RWPE2 (cell line): Measurements from ENCODE around the gene MAP4K3.

ENCODE experiments used
- ATAC-seq: fragments of 200-7000 bp; cut with Tn5 transposase; 3 replicates; pipeline ENCODE4 v1.9.1; 2021; ENCODE audit warnings: low read depth
- DNase-seq: peaks from one replicate; pipeline ENCODE4 v3.0.0-alpha.2; 2020; ENCODE audit warnings: low spot score
- H3K27ac ChIP-seq: fragments of 450-650 bp; 2 replicates; pipeline ENCODE4 v1.5.1; 2017; ENCODE audit warnings: mild to moderate bottlenecking; ENCODE audit not compliant: poor library complexity, severe bottlenecking
- H3K27me3 ChIP-seq: fragments of 250-450 bp; sonication (Bioruptor Pico); 2 replicates; pipeline ENCODE4 v1.5.1; 2021; ENCODE audit warnings: mild to moderate bottlenecking, moderate library complexity; ENCODE audit not compliant: insufficient read depth, poor library complexity, severe bottlenecking
- H3K36me3 ChIP-seq: fragments of 250-450 bp; sonication (Bioruptor Pico); 2 replicates; pipeline ENCODE4 v1.5.1; 2020; ENCODE audit warnings: low read depth, mild to moderate bottlenecking, moderate library complexity
- H3K4me1 ChIP-seq: fragments of 250-450 bp; sonication (Bioruptor Pico); 2 replicates; pipeline ENCODE4 v1.5.1; 2021; ENCODE audit warnings: mild to moderate bottlenecking, moderate library complexity; ENCODE audit not compliant: insufficient read depth, poor library complexity, severe bottlenecking
- H3K4me3 ChIP-seq: fragments of 250-450 bp; sonication (Bioruptor Pico); 2 replicates; pipeline ENCODE4 v1.5.1; 2021; ENCODE audit warnings: mild to moderate bottlenecking, moderate library complexity; ENCODE audit not compliant: severe bottlenecking
- H3K9me3 ChIP-seq: fragments of 250-450 bp; sonication (Bioruptor Pico); 2 replicates; pipeline ENCODE4 v1.5.1; 2021; ENCODE audit warnings: mild to moderate bottlenecking, moderate library complexity; ENCODE audit not compliant: severe bottlenecking
- TF ChIP-seq, protein P1 (sequence below): fragments of 450-650 bp; IDR thresholded peaks from one replicate; pipeline ENCODE4 v1.5.1; 2017; ENCODE audit warnings: mild to moderate bottlenecking, moderate library complexity; ENCODE audit not compliant: poor library complexity, severe bottlenecking

The MAP4K3 gene

DNA sequence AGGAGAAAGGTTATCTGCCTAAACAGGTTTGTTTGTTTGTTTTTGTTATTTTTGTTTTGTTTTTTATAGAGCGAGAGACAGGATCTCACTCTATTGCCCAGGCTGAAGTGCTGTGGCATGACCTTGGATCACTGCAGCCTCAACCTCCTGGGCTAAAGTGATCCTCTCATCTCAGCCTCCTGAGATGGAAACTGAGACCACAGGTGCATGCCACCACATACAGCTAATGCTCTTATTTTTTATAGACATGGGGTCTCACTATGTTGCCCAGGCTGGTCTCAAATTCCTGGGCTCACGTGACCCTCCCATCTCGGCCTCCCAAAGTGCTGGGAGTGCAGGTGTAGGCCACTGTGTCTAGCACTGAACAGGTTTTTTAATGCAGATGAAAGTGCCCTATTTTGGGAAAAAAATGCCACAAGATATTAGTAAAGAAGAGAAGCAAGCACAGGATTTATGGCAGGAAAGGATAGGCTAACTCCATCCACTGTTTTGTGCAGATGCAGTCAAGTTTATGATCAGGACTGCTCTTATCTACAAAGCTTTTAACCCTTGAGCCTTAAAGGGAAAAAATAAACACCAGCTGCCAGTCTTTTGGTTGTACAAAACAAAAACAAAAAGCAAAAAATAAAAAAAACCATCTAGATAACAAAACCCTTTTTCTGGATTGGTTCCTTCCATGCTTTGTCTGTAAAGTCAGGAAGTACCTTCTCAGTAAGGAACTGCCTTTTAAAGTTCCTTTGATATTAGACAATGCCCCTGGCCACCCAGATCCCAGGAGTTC lies 29.4 kb downstream of the MAP4K3 start:
- peaks cover 42% of the 10 kb centered on the region for H3K4me1 ChIP-seq
- TF ChIP-seq, protein P1, sequence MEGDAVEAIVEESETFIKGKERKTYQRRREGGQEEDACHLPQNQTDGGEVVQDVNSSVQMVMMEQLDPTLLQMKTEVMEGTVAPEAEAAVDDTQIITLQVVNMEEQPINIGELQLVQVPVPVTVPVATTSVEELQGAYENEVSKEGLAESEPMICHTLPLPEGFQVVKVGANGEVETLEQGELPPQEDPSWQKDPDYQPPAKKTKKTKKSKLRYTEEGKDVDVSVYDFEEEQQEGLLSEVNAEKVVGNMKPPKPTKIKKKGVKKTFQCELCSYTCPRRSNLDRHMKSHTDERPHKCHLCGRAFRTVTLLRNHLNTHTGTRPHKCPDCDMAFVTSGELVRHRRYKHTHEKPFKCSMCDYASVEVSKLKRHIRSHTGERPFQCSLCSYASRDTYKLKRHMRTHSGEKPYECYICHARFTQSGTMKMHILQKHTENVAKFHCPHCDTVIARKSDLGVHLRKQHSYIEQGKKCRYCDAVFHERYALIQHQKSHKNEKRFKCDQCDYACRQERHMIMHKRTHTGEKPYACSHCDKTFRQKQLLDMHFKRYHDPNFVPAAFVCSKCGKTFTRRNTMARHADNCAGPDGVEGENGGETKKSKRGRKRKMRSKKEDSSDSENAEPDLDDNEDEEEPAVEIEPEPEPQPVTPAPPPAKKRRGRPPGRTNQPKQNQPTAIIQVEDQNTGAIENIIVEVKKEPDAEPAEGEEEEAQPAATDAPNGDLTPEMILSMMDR = no peak
- no peak overlapping the region for H3K4me3 ChIP-seq
- no peaks in the 10 kb centered on the region for H3K36me3 ChIP-seq
- no peaks in the 10 kb centered on the region for H3K9me3 ChIP-seq
- ATAC-seq (no peak), DNase-seq (no peak)
- no peaks in the 10 kb centered on the region for H3K27me3 ChIP-seq
- H3K27ac ChIP-seq = no peak overlapping the region

DNA sequence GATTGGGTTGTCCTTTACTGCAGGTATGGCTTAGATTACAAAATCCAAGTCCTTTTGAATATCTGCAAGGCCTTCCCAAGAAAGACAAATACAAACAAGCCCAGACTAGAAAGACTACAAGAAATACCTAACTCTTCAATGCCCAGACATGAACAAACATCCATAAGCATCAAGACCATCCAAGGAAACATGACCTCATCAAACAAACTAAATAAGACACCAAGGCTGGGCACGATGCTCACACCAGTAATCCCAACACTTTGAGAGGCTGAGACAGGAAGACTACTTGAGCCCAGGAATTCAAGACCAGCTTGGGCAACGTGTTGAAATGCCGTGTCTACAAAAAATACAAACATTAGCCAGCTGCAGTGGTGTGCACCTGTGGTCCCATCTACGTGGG lies 31.7 kb downstream of the MAP4K3 start:
- H3K27ac ChIP-seq = peak overlapping the region; percentile 51
- TF ChIP-seq, protein P1 = no peak
- peaks cover 23% of the 10 kb centered on the region for H3K4me1 ChIP-seq
- DNase-seq = no peak
- H3K4me3 ChIP-seq = no peak overlapping the region
- no peaks in the 10 kb centered on the region for H3K27me3 ChIP-seq
- ATAC-seq = peak; percentile 88
- no peaks in the 10 kb centered on the region for H3K9me3 ChIP-seq
- no peaks in the 10 kb centered on the region for H3K36me3 ChIP-seq

DNA sequence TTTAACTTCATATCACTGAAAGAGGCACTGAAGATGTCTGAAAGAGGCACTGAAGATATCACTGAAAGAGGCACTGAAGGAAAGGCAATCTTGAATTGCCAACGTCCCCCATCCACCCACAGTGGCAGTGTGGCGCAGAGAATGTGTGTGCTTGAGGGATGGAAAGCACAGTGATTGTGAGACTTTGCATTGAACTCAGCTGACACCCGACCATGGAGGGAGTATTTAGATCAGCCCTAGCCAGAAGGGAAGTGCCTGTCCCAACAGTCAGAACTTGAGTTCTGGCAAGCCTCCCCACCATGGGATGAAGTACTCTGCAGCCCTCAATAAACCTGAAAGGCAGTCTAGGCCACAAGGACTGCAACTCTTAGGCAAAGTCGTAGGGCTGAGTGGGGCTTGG lies 33.8 kb downstream of the MAP4K3 start:
- Histone ChIP-seq H3K9me3 (no peaks in the 10 kb centered on the region), H3K4me1 (peaks cover 17% of the 10 kb centered on the region), H3K36me3 (no peaks in the 10 kb centered on the region), H3K27ac (no peak overlapping the region), H3K27me3 (no peaks in the 10 kb centered on the region), H3K4me3 (no peak overlapping the region)
- DNase-seq (no peak), ATAC-seq (no peak)
- TF ChIP-seq, protein P1 = no peak

DNA sequence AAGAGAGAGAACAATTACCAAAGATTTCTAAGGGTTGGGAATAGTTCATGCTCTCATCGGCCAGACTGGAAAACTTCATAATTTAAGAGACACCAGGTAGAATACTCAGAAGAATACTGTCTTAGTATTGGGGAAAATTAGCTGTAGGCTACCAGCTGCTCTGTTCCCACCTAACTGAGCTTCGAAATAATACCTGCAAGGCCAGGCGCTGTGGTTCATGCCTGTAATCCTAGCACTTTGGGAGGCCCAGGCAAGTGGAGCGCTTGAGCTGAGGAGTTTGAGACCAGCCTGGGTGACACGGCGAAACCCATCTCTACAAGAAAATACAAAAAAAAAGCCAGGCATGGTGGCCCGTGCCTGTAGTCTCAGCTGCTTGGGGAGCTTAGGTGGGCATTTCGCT lies 35.8 kb downstream of the MAP4K3 start:
- ATAC-seq (no peak), DNase-seq (no peak)
- Histone ChIP-seq H3K4me1 (peaks cover 17% of the 10 kb centered on the region), H3K27ac (no peak overlapping the region), H3K9me3 (no peaks in the 10 kb centered on the region), H3K4me3 (no peak overlapping the region), H3K36me3 (no peaks in the 10 kb centered on the region), H3K27me3 (no peaks in the 10 kb centered on the region)
- TF ChIP-seq, protein P1 = no peak

DNA sequence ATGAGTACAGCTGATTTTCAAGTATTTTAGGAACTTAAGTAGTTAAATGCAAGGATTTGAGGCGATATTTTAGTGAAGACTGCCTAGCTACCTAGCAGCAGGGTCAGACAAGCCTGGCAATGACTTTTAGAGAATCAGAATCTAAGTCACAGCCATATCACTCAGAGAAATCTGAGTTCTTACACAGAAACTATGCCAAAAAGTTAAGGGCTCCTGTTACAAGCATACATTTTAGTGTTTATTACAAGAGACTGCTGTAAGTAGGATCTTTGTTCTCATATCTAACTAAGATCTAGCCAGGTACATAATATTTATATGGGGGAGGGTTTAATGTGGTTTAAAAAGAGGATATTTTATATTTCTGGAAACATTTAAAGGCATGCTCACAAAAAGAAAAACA lies 37.5 kb downstream of the MAP4K3 start:
- TF ChIP-seq, protein P1 = no peak
- no peak for DNase-seq
- peaks cover 3% of the 10 kb centered on the region for H3K4me1 ChIP-seq

More for the DNA sequence above, 37.5 kb downstream of the MAP4K3 start:
- Histone ChIP-seq H3K27me3 (no peaks in the 10 kb centered on the region), H3K36me3 (no peaks in the 10 kb centered on the region), H3K27ac (no peak overlapping the region), H3K9me3 (no peaks in the 10 kb centered on the region), H3K4me3 (no peak overlapping the region)
- no peak; the same call in 2 of the 3 replicates for ATAC-seq
